Lung (tissue), 12 donors: ENCODE data around the gene DGAT2L6. TPM values are rescaled to one million over a fixed set of nuclear protein-coding genes. Genes with fewer than 3 reads are reported as not detected.
"Not testable (repeated sequence)": the region's sequence is repeated elsewhere in the genome, so short reads cannot be mapped to it uniquely, and the experiment has no call there.

Experiments used
- ATAC-seq: fragments of 200-7000 bp; cut with Tn5 transposase; one replicate; pipeline ENCODE4 v1.9.1; 2020; ENCODE audit warnings: moderate number of reproducible peaks; ENCODE audit not compliant: insufficient read depth, low FRiP score
- DNase-seq, 3 donors: peaks; one replicate each; pipeline ENCODE4 v3.0.0-alpha.2; 2013 to 2017
- H3K27ac ChIP-seq, 2 donors: one replicate each; pipeline ENCODE4 v1.5.1; 2013; ENCODE audit warnings: mild to moderate bottlenecking in 2 of 2, moderate library complexity in 2 of 2, control low read depth in 1 of 2, inconsistent platforms in 1 of 2, low read depth in 1 of 2, low read length in 1 of 2
- H3K27me3 ChIP-seq, 3 donors: one replicate each; pipeline ENCODE4 v1.5.1; 2013; ENCODE audit warnings: low read length in 2 of 3; ENCODE audit not compliant: control insufficient read depth in 3 of 3, insufficient read depth in 3 of 3
- H3K36me3 ChIP-seq, 4 donors: one replicate each; pipeline ENCODE4 v1.5.1; 2013; ENCODE audit warnings: low read length in 4 of 4, mild to moderate bottlenecking in 1 of 4, moderate library complexity in 1 of 4; ENCODE audit not compliant: control insufficient read depth in 4 of 4, insufficient read depth in 4 of 4
- H3K4me1 ChIP-seq, 5 donors: one replicate each; pipeline ENCODE4 v1.5.1; 2013; ENCODE audit warnings: low read length in 5 of 5, mild to moderate bottlenecking in 2 of 5, moderate library complexity in 1 of 5; ENCODE audit not compliant: control insufficient read depth in 5 of 5, insufficient read depth in 5 of 5
- H3K4me3 ChIP-seq: one replicate; pipeline ENCODE4 v1.5.1; 2013; ENCODE audit warnings: mild to moderate bottlenecking, control low read depth, moderate library complexity
- H3K9ac ChIP-seq, 2 donors: one replicate each; pipeline ENCODE4 v1.5.1; 2013; ENCODE audit warnings: low read length in 2 of 2, control low read depth in 1 of 2; ENCODE audit not compliant: insufficient read depth in 1 of 2
- H3K9me3 ChIP-seq, 4 donors: one replicate each; pipeline ENCODE4 v1.5.1; 2013; ENCODE audit warnings: low read length in 3 of 4, mild to moderate bottlenecking in 1 of 4, moderate library complexity in 1 of 4; ENCODE audit not compliant: control insufficient read depth in 4 of 4, insufficient read depth in 3 of 4
- WGBS, 2 donors: extraction: QIAGEN DNeasy Blood & Tissue Kit; methylation state at CpG; one replicate each; pipeline ENCODE4 v1.1.7; 2013; 5-methylcytosine and 5-hydroxymethylcytosine counted together
- polyA plus RNA-seq, 2 donors: library from polyadenylated mRNA; stranded (reverse); fragments of 200-250 nt; gene quantifications; one replicate each; pipeline ENCODE4 v1.2.1, GENCODE V29; 2013
- total RNA-seq, 2 donors: library from RNA; depleted of rRNA in 1 of 2; stranded (reverse); fragments of >200 nt in 1 of 2; gene quantifications; one replicate each; pipeline ENCODE4 v1.2.1, GENCODE V29; 2014 to 2021
- TF ChIP-seq, protein P1 (sequence below): IDR thresholded peaks from 2 replicates; pipeline ENCODE4 v1.5.1; 2012; ENCODE audit warnings: mild to moderate bottlenecking; ENCODE audit errors: control extremely low read depth, extremely low read depth
- donor health status: control.
- donor health status: control.
- donor health status: Bipolar disorder and iron deficiency.
- donor health status: healthy.
- donor health status: DM: yes; HTN: yes; CAD: no.

DGAT2L6 gene
- total and polyA plus RNA-seq, 4 donors, result not detected

DNA sequence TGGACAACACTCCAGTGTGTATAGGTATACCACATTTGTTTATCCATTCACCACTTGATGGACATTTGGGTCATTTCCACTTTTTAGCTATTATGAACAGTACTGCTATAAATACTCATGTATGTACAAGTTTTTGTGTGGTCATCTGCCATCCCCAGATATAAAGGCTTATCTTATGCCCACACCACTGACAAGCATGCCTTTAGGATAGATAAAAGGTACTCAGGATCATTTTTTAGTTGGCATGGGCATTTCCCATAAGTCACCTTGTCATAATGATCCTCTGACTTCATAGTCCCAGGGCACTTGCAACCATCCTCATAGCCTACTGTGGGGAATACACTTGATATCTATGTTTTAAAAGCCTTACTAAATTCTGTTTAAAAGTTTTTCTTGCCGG is 63.5 kb downstream of the DGAT2L6 start:
- TF ChIP-seq, protein P1, sequence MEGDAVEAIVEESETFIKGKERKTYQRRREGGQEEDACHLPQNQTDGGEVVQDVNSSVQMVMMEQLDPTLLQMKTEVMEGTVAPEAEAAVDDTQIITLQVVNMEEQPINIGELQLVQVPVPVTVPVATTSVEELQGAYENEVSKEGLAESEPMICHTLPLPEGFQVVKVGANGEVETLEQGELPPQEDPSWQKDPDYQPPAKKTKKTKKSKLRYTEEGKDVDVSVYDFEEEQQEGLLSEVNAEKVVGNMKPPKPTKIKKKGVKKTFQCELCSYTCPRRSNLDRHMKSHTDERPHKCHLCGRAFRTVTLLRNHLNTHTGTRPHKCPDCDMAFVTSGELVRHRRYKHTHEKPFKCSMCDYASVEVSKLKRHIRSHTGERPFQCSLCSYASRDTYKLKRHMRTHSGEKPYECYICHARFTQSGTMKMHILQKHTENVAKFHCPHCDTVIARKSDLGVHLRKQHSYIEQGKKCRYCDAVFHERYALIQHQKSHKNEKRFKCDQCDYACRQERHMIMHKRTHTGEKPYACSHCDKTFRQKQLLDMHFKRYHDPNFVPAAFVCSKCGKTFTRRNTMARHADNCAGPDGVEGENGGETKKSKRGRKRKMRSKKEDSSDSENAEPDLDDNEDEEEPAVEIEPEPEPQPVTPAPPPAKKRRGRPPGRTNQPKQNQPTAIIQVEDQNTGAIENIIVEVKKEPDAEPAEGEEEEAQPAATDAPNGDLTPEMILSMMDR, result no peak
- WGBS, 2 donors, result 85 to 91% methylated on average over 1 of the region's 1 CpG
- Histone ChIP-seq H3K9ac (no peak overlapping the region), H3K4me3 (no peak overlapping the region), H3K27me3 (peaks cover 0 to 2% (median 0%) of the 10 kb centered on the region in 3 donors), H3K4me1 (no peaks in the 10 kb centered on the region), H3K9me3 (no peaks in the 10 kb centered on the region), H3K27ac (no peak overlapping the region), H3K36me3 (no peaks in the 10 kb centered on the region)
- ATAC-seq (no peak), DNase-seq (no peak)

DNA sequence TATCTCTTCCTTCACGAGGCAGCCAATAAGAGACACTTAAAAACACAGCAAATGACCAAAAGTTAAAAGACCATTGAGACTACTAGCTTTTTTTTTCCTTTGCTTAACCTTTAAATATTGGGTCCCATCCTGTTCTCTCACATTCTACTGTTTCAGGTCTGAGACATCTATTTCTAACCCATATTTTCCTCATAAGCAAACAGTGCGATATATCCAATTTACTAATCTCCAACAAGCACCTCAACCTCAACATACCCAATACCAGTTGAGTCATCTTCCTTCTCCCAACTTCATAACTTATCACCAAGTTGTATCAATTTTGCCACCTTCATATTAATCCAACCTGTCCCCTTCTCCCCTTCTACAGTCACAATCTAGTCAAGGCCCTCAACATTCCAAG is 64.2 kb downstream of the DGAT2L6 start:
- TF ChIP-seq, protein P1, result no peak
- Histone ChIP-seq H3K4me1 (no peaks in the 10 kb centered on the region), H3K4me3 (no peak overlapping the region), H3K27me3 (peaks cover 0 to 2% (median 0%) of the 10 kb centered on the region in 3 donors), H3K27ac (no peak overlapping the region), H3K36me3 (no peaks in the 10 kb centered on the region), H3K9me3 (no peaks in the 10 kb centered on the region), H3K9ac (no peak overlapping the region)
- 74 to 93% methylated on average over 2 of the region's 2 CpGs for WGBS, 2 donors
- ATAC-seq, result no peak
- no peak for DNase-seq

DNA sequence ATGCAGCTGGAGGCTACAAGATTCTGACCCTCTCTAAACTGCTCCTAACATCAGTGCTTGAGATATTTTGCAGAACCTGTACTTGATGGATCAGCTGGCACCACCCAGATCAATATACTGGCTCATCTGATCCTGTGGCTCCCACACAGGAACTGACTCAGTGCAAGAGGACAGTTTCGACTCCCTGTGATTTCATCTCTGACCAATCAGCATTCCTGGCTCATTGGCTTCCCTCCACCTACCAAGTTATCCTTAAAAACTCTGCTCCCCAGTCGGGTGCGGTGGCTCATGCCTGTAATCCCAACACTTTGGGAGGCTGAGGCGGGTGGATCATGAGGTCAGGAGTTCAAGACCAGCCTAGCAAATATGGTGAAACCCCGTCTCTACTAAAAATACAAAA is 66.3 kb downstream of the DGAT2L6 start:
- H3K27ac ChIP-seq, H3K36me3 ChIP-seq, DNase-seq, ATAC-seq, H3K4me1 ChIP-seq, H3K9ac ChIP-seq, H3K27me3 ChIP-seq, H3K4me3 ChIP-seq, H3K9me3 ChIP-seq: not testable (repeated sequence)
- WGBS, 2 donors, result 74 to 92% methylated on average over 5 of the region's 5 CpGs

DNA sequence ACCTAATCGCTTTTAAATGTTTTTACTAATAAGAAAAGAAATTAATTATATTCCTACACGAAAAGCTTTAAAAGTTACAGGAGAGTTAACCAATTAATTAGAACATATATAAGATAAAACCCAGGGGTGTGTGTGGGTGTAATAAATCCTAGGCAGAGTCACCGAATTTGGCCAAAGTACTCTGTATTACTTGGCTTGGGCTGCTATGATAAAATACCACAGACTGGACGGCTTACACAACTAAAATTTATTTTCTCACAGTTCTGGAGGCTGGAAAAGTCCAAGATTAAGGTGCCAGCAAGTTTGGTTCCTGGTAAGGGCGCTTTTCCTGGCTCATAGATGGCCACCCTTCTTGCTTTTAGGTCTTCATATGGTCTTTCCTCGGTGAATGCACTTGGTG is 67.6 kb downstream of the DGAT2L6 start:
- H3K4me1 ChIP-seq, result no peaks in the 10 kb centered on the region
- H3K36me3 ChIP-seq, result no peaks in the 10 kb centered on the region
- H3K4me3 ChIP-seq, result no peak overlapping the region
- H3K27ac ChIP-seq, result no peak overlapping the region
- ATAC-seq (no peak), DNase-seq (no peak)
- WGBS, 2 donors, result 77 to 96% methylated on average over 6 of the region's 6 CpGs
- H3K27me3 ChIP-seq, result no peaks in the 10 kb centered on the region
- TF ChIP-seq, protein P1, result no peak
- no peak overlapping the region for H3K9ac ChIP-seq
- H3K9me3 ChIP-seq, result no peaks in the 10 kb centered on the region
